ENCODE data around the gene MAFG.

GRCh38 chr17:81948635-81949378 is 21.3 kb upstream of the MAFG start:
- TF ChIP-seq CTCF (IDR thresholded peaks at IDR 0.05): no peak
- TF ChIP-seq POLR2A (IDR thresholded peaks at IDR 0.05): no peak

All from body of pancreas (tissue), 4 donors.